K562 (cell line): ENCODE results near the gene GCH1. TPM values are rescaled to one million over a fixed set of nuclear protein-coding genes. Genes with fewer than 3 reads are reported as not detected.

ENCODE experiments used
- ATAC-seq: fragments of 200-7000 bp; cut with Tn5 transposase; 3 replicates; pipeline ENCODE4 v1.9.1; 2020; ENCODE audit warnings: moderate library complexity
- BruUV-seq: library from RNA; stranded (reverse); fragments of 400-500 nt; replicated peaks from 2 replicates; lab custom pipeline; 2021; lab: Mats Ljungman, UMichigan
- CTCF ChIA-PET: fragments of 300-600 bp; formaldehyde crosslinking; extraction: SDS; loops from one replicate; lab custom pipeline; 2021; ENCODE audit warnings: low intra/inter-chr PET ratio; lab: Yijun Ruan, JAX
- POLR2A ChIA-PET: fragments of 300-600, 350-650 bp; sonication (Branson Sonifier 250); formaldehyde crosslinking; extraction: SDS; loops from one replicate; lab custom pipeline; 2021; ENCODE audit warnings: antibody characterized with exemption, inconsistent platforms; lab: Yijun Ruan, JAX
- DNase-seq, 4 experiments: peaks; one replicate each; pipeline versions ENCODE4 v3.0.0 to v3.0.0-alpha.2; 2011 to 2018; ENCODE audit warnings: low spot score in 3 of 4, mixed read lengths in 3 of 4; ENCODE audit errors: extremely low read depth in 1 of 4
- FAIRE-seq: peaks from 2 replicates; lab custom pipeline; 2011; peaks lifted over from hg19 to GRCh38; lab: Jason Lieb, UNC
- H2AFZ ChIP-seq: 2 replicates; pipeline ENCODE4 v1.6.0; 2011; ENCODE audit warnings: low read depth, low read length, control low read depth, inconsistent platforms
- H3K27ac ChIP-seq: fragments of 200-600 bp; 3 replicates; pipeline ENCODE4 v1.8.0; 2011; ENCODE audit warnings: low read depth, mild to moderate bottlenecking, control low read depth, inconsistent platforms, low read length, moderate library complexity, mixed read lengths; ENCODE audit errors: extremely low read depth
- H3K27me3 ChIP-seq, 2 experiments: fragments of 300-600 bp in 1 of 2; 2 replicates in 1 of 2; 3 replicates in 1 of 2; pipeline versions ENCODE4 v1.6.0 to v1.8.0; 2011; ENCODE audit warnings: inconsistent platforms in 2 of 2, low read length in 2 of 2, mild to moderate bottlenecking in 1 of 2, mixed read lengths in 1 of 2, moderate library complexity in 1 of 2; ENCODE audit not compliant: control insufficient read depth in 2 of 2, insufficient read depth in 2 of 2
- H3K36me3 ChIP-seq: fragments of 300-600 bp; 3 replicates; pipeline ENCODE4 v1.8.0; 2011; ENCODE audit warnings: mild to moderate bottlenecking, low read length, inconsistent platforms; ENCODE audit not compliant: control insufficient read depth, insufficient read depth
- H3K4me1 ChIP-seq, 2 experiments: fragments of 200-600 bp in 1 of 2; replicated peaks in 1 of 2; 2 replicates in 1 of 2; 3 replicates in 1 of 2; pipeline versions ENCODE4 v1.5.1 to v1.8.0; 2011; ENCODE audit warnings: inconsistent platforms in 2 of 2, low read length in 2 of 2, mild to moderate bottlenecking in 1 of 2, mixed read lengths in 1 of 2, moderate library complexity in 1 of 2; ENCODE audit not compliant: control insufficient read depth in 2 of 2, insufficient read depth in 2 of 2
- H3K4me2 ChIP-seq: 2 replicates; pipeline ENCODE4 v1.6.1; 2011; ENCODE audit warnings: low read length, control low read depth, inconsistent platforms, mixed read lengths; ENCODE audit not compliant: insufficient read depth
- H3K4me3 ChIP-seq: fragments of 200-600 bp; sonication (generic), shearing (Covaris generic); 2 replicates; pipeline ENCODE4 v1.5.1; 2016; ENCODE audit warnings: control low read depth, inconsistent platforms
- H3K79me2 ChIP-seq: fragments of 200-600 bp; 3 replicates; pipeline ENCODE4 v1.8.0; 2011; ENCODE audit warnings: low read length, inconsistent platforms; ENCODE audit not compliant: control insufficient read depth, insufficient read depth
- H3K9ac ChIP-seq, 2 experiments: 2 replicates each; pipeline versions ENCODE4 v1.6.0 to v1.6.1; 2011; ENCODE audit warnings: low read depth in 2 of 2, low read length in 2 of 2, control low read depth in 1 of 2, inconsistent platforms in 1 of 2, mild to moderate bottlenecking in 1 of 2, mixed read lengths in 1 of 2; ENCODE audit not compliant: insufficient read depth in 1 of 2
- H3K9me1 ChIP-seq: one replicate; pipeline ENCODE4 v1.6.0; 2011; ENCODE audit warnings: inconsistent platforms, mild to moderate bottlenecking, low read length, moderate library complexity; ENCODE audit not compliant: control insufficient read depth, insufficient read depth
- H3K9me3 ChIP-seq: replicated peaks from 2 replicates; pipeline ENCODE4 v1.5.1; 2011; ENCODE audit warnings: low read depth, low read length, inconsistent platforms; ENCODE audit not compliant: control insufficient read depth, insufficient read depth
- H4K20me1 ChIP-seq: replicated peaks from 2 replicates; pipeline ENCODE4 v1.6.1; 2011; ENCODE audit warnings: low read length, inconsistent platforms, mixed read lengths; ENCODE audit not compliant: control insufficient read depth, insufficient read depth
- ETS2 ChIP-seq: IDR thresholded peaks from 2 replicates; pipeline ENCODE4 v1.6.1; 2016; ENCODE audit warnings: borderline replicate concordance, missing genetic modification characterization, mild to moderate bottlenecking, moderate library complexity, missing compliant biosample characterization; ENCODE audit not compliant: poor library complexity, severe bottlenecking
- GATAD2A ChIP-seq: fragments of 450-650 bp; IDR thresholded peaks from 2 replicates; pipeline ENCODE4 v1.6.1; 2017
- HSF4 ChIP-seq: fragments of 250-450 bp; sonication (Bioruptor Pico); IDR thresholded peaks from 2 replicates; pipeline ENCODE4 v2.1.2; 2022; ENCODE audit warnings: mild to moderate bottlenecking, moderate library complexity, borderline replicate concordance
- IRF1 ChIP-seq: sonication (generic); formaldehyde crosslinking; IDR thresholded peaks from 2 replicates; pipeline ENCODE4 v1.8.0; 2022; ENCODE audit warnings: missing genetic modification reagents, mild to moderate bottlenecking, borderline replicate concordance
- NBN ChIP-seq: fragments of 450-650 bp; IDR thresholded peaks from 2 replicates; pipeline ENCODE4 v1.6.1; 2016; ENCODE audit warnings: low read depth, mild to moderate bottlenecking
- PHF8 ChIP-seq: fragments of 200-600 bp; sonication (generic); IDR thresholded peaks from 2 replicates; pipeline ENCODE4 v1.6.1; 2012; ENCODE audit warnings: mixed run types, mild to moderate bottlenecking, inconsistent platforms, low read length, moderate library complexity, borderline replicate concordance
- PYGO2 ChIP-seq: fragments of 450-650 bp; IDR thresholded peaks from 2 replicates; pipeline ENCODE4 v1.6.1; 2016; ENCODE audit warnings: mild to moderate bottlenecking, missing genetic modification characterization, moderate library complexity, missing compliant biosample characterization
- TAF7 ChIP-seq: fragments of 450-650 bp; IDR thresholded peaks from 2 replicates; pipeline ENCODE4 v1.6.1; 2016; ENCODE audit warnings: missing genetic modification characterization, missing compliant biosample characterization
- TEAD4 ChIP-seq, 2 experiments: sonication (generic) in 1 of 2; formaldehyde crosslinking in 1 of 2; IDR thresholded peaks; 2 replicates each; pipeline versions ENCODE4 v1.6.1 to v1.8.0; 2012 to 2022; ENCODE audit warnings: borderline replicate concordance in 1 of 2, inconsistent platforms in 1 of 2, low read length in 1 of 2, mild to moderate bottlenecking in 1 of 2, missing genetic modification reagents in 1 of 2
- ZNF354B ChIP-seq: fragments of 250-450 bp; sonication (Bioruptor Pico); IDR thresholded peaks from 2 replicates; pipeline ENCODE4 v1.4.0; 2020
- ZNF717 ChIP-seq: fragments of 250-450 bp; sonication (Bioruptor Pico); IDR thresholded peaks from 2 replicates; pipeline ENCODE4 v1.5.0; 2021
- WGBS: fragments of 100-300 bp; shearing (Covaris generic); methylation state at CpG from one replicate; pipeline ENCODE4 v1.1.6; 2016; ENCODE audit warnings: low coverage, mixed read lengths; ENCODE audit not compliant: insufficient coverage; ENCODE audit errors: missing lambda C conversion rate; 5-methylcytosine and 5-hydroxymethylcytosine counted together
- in situ Hi-C: fragments of 300-500 bp; cut with MboI; formaldehyde crosslinking; loops from 4 replicates; pipeline ENCODE4 v1.15.0; 2018; ENCODE audit warnings: inconsistent platforms, mixed read lengths
- intact Hi-C: fragments of 100-400 bp; cut with micrococcal nuclease; formaldehyde crosslinking; loops from 2 replicates; pipeline ENCODE4 v1.14.2; 2022
- polyA plus RNA-seq, 8 experiments: library from polyadenylated mRNA; depleted of rRNA in 4 of 8; stranded (reverse) in 5 of 8; unstranded in 3 of 8; fragments of >200 nt; fragmentation: Nextera tagmentation in 2 of 8; fragmentation: Illumina TruSeq in 1 of 8; extraction: Ambion mirVana in 2 of 8; extraction: Trizol in 1 of 8; gene quantifications; 2 replicates each; pipeline versions ENCODE4 v1.2.1 to v1.2.3, GENCODE V29; 2011 to 2014; ENCODE audit warnings: inconsistent platforms in 1 of 8, missing spikeins in 1 of 8
- total RNA-seq, 7 experiments: library from RNA; depleted of rRNA in 6 of 7; stranded (reverse); fragments of >200 nt in 6 of 7; fragmentation: Illumina TruSeq in 2 of 7; extraction: Trizol in 2 of 7; gene quantifications; 2 replicates each; pipeline versions ENCODE4 v1.2.1 to v1.2.3, GENCODE V29; 2011 to 2021; ENCODE audit warnings: low replicate concordance in 1 of 7
- TF ChIP-seq, protein P1 (sequence below): fragments of 450-650 bp; formaldehyde crosslinking; IDR thresholded peaks from 2 replicates; pipeline ENCODE4 v1.4.0; 2020; ENCODE audit warnings: mild to moderate bottlenecking, moderate library complexity
- TF ChIP-seq, protein P2 (sequence below): sonication (generic); formaldehyde crosslinking; IDR thresholded peaks from 2 replicates; pipeline ENCODE4 v1.8.0; 2022; ENCODE audit warnings: mild to moderate bottlenecking, missing genetic modification reagents
- TF ChIP-seq, protein P3 (sequence below): fragments of 250-450 bp; sonication (Bioruptor Pico); IDR thresholded peaks from 2 replicates; pipeline ENCODE4 v1.5.0; 2021; ENCODE audit warnings: mild to moderate bottlenecking, moderate library complexity
- TF ChIP-seq, protein P4 (sequence below): fragments of 250-450 bp; sonication (Bioruptor Pico); IDR thresholded peaks from 2 replicates; pipeline ENCODE4 v1.8.0; 2021; ENCODE audit warnings: moderate library complexity, mild to moderate bottlenecking, inconsistent platforms

The GCH1 gene
- total and polyA plus RNA-seq, 9 of the 15 experiments (the other 6 are each of a cell fraction or from before 2014, with no cell fraction given): 3.9 to 13.1 (median 6.5) TPM

GRCh38 chr14:54918427-54918826 lies 15.8 kb upstream of the GCH1 start:
- Histone ChIP-seq H3K9me1 (no peaks in the 10 kb centered on the region), H3K27me3 (no peaks in the 10 kb centered on the region), H2AFZ (no peak overlapping the region), H3K4me2 (no peak overlapping the region), H4K20me1 (no peaks in the 10 kb centered on the region), H3K27ac (no peak overlapping the region)
- CTCF ChIA-PET: no interaction called here
- BruUV-seq: no TSS peak
- intact Hi-C loops: no loop called here
- in situ Hi-C loops: no loop called here
- no peak for TF ChIP-seq ETS2 (tag)
- no peak for TF ChIP-seq ZNF717
- no peak for TF ChIP-seq ZNF354B (CRISPR knock-in tag)
- TF ChIP-seq PHF8: no peak
- no peak for TF ChIP-seq PYGO2 (tag)
- TF ChIP-seq TEAD4 (IDR thresholded peaks at IDR 0.05; ENCODE audit: low read length): no peak
- TF ChIP-seq TEAD4 (CRISPR knock-in tag; IDR thresholded peaks at IDR 0.05; ENCODE audit: borderline replicate concordance): no peak
- TF ChIP-seq, protein P1, sequence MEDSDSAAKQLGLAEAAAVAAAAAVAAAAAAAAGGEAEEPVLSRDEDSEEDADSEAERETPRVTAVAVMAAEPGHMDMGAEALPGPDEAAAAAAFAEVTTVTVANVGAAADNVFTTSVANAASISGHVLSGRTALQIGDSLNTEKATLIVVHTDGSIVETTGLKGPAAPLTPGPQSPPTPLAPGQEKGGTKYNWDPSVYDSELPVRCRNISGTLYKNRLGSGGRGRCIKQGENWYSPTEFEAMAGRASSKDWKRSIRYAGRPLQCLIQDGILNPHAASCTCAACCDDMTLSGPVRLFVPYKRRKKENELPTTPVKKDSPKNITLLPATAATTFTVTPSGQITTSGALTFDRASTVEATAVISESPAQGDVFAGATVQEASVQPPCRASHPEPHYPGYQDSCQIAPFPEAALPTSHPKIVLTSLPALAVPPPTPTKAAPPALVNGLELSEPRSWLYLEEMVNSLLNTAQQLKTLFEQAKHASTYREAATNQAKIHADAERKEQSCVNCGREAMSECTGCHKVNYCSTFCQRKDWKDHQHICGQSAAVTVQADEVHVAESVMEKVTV: no peak
- TF ChIP-seq IRF1: no peak
- TF ChIP-seq TAF7 (tag): no peak
- TF ChIP-seq HSF4 (CRISPR knock-in tag): no peak
- TF ChIP-seq, protein P2, sequence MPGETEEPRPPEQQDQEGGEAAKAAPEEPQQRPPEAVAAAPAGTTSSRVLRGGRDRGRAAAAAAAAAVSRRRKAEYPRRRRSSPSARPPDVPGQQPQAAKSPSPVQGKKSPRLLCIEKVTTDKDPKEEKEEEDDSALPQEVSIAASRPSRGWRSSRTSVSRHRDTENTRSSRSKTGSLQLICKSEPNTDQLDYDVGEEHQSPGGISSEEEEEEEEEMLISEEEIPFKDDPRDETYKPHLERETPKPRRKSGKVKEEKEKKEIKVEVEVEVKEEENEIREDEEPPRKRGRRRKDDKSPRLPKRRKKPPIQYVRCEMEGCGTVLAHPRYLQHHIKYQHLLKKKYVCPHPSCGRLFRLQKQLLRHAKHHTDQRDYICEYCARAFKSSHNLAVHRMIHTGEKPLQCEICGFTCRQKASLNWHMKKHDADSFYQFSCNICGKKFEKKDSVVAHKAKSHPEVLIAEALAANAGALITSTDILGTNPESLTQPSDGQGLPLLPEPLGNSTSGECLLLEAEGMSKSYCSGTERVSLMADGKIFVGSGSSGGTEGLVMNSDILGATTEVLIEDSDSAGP (CRISPR knock-in tag): no peak
- TF ChIP-seq, protein P3, sequence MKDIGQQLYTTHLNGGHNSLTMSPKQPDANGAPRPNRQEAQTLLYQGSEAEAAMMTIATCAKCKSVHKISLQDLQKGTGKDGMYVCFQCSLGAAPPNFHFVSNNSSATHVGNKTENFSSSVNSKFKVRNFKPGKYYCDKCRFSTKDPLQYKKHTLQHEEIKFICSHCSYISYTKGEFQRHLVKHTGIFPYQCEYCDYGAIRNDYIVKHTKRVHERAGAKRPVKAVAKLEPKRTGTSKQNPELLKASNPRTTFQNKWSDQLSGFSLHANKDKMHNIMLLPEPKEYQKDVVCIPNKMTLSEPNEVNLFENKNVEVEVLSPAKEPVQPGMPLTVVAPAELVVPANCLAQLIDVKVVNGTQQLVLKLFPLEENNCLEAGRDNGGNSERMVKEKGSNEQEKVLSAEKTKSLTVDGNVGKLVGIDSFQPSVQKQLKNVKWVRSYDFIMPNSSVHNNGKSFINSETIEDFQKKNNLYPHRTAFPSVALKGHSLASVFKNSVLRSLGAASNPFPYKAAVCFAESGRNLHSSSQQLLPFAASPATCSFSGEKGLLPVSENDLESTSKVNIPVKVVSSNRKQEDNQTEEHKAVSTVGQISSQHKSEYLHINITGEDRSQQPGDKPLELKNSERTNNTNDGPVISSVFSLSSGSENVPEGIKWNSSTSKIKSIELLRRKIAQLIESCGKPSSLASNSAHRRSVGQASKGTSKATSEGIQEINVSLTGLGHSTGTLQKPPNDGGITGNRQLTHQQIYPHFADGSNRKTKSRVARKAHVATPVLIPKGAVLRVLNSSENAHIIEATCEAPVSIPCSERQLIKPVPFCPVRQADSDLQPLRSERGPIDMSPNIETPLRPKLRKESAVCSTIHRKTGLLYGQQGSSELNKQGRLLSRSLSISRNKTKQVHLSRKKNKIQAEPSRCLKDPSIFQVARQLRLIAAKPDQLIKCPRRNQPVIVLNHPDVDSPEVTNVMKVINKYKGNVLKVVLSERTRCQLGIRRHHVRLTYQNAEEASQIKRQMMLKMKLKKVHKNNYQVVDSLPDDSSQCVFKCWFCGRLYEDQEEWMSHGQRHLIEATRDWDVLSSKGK: no peak
- TF ChIP-seq, protein P4, sequence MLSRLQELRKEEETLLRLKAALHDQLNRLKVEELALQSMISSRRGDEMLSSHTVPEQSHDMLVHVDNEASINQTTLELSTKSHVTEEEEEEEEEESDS (CRISPR knock-in tag): no peak
- TF ChIP-seq GATAD2A: no peak
- TF ChIP-seq NBN: no peak
- TF ChIP-seq, all 486 proteins: peak for 0
- no peak overlapping the region for H3K9ac ChIP-seq
- FAIRE-seq (no peak), ATAC-seq (no peak), DNase-seq (no peak)
- H3K9me3 ChIP-seq: no peaks in the 10 kb centered on the region
- H3K36me3 ChIP-seq: no peaks in the 10 kb centered on the region
- H3K4me1 ChIP-seq: no peaks in the 10 kb centered on the region; a peak in 1 of 5 replicates
- H3K4me3 ChIP-seq: no peak overlapping the region
- POLR2A ChIA-PET: interaction anchor here (0.7 kb wide), 1 partner anchor 15 kb away, joined by 4 read pairs; no protein-coding TSS in a partner anchor
- no peaks in the 10 kb centered on the region for H3K79me2 ChIP-seq
- WGBS: 16% methylated on average over 5 of the region's 5 CpGs
